Bone marrow (tissue), 2 donors: Measurements from ENCODE around the gene RTN4IP1.
"Not testable (repeated sequence)": the region's sequence is repeated elsewhere in the genome, so short reads cannot be mapped to it uniquely, and the experiment has no call there.

Experiments used
- DNase-seq, 2 donors: peaks; one replicate each; lab custom pipeline; 2025; lab: John Stamatoyannopoulos, UW

RTN4IP1 gene

GRCh38 chr6:106627760-106628159 lies 1.5 kb downstream of the RTN4IP1 start:
- not testable (repeated sequence) for DNase-seq

GRCh38 chr6:106626485-106626884 lies 2.8 kb downstream of the RTN4IP1 start:
- no peak for DNase-seq

GRCh38 chr6:106623039-106623438 lies 6.3 kb downstream of the RTN4IP1 start:
- no peak for DNase-seq

GRCh38 chr6:106622412-106622811 lies 6.9 kb downstream of the RTN4IP1 start:
- DNase-seq: no peak

- no peak for DNase-seq
Measured at GRCh38 chr6:106620931-106621672, 8.2 kb downstream of the RTN4IP1 start.

- DNase-seq: no peak
Measured at GRCh38 chr6:106619223-106619622, 10.1 kb downstream of the RTN4IP1 start.

GRCh38 chr6:106618324-106618723 lies 11.0 kb downstream of the RTN4IP1 start:
- DNase-seq: no peak

GRCh38 chr6:106617857-106618256 lies 11.4 kb downstream of the RTN4IP1 start:
- no peak for DNase-seq

- no peak for DNase-seq
Measured at GRCh38 chr6:106617302-106617701, 12.0 kb downstream of the RTN4IP1 start.

GRCh38 chr6:106614592-106615257 lies 14.6 kb downstream of the RTN4IP1 start:
- DNase-seq: no peak

GRCh38 chr6:106614166-106614565 lies 15.1 kb downstream of the RTN4IP1 start:
- no peak for DNase-seq

- no peak for DNase-seq
Measured at GRCh38 chr6:106613590-106613989, 15.7 kb downstream of the RTN4IP1 start.

- DNase-seq: no peak
Measured at GRCh38 chr6:106612671-106613416, 16.5 kb downstream of the RTN4IP1 start.

- DNase-seq: no peak
Measured at GRCh38 chr6:106611030-106611429, 18.3 kb downstream of the RTN4IP1 start.

GRCh38 chr6:106609699-106610098 lies 19.6 kb downstream of the RTN4IP1 start:
- DNase-seq: peak in 1 of 2 donors; percentile 15

GRCh38 chr6:106608080-106608668 lies 21.1 kb downstream of the RTN4IP1 start:
- DNase-seq: peak in 1 of 2 donors; percentile 73

GRCh38 chr6:106600329-106600728 lies 29.0 kb downstream of the RTN4IP1 start:
- DNase-seq: no peak

GRCh38 chr6:106599440-106599839 lies 29.9 kb downstream of the RTN4IP1 start:
- DNase-seq: no peak

- no peak for DNase-seq
Measured at GRCh38 chr6:106591111-106591825, 38.0 kb downstream of the RTN4IP1 start.

GRCh38 chr6:106588937-106589336 lies 40.4 kb downstream of the RTN4IP1 start:
- DNase-seq: not testable (repeated sequence)

- DNase-seq: no peak
Measured at GRCh38 chr6:106586815-106587415, 42.4 kb downstream of the RTN4IP1 start.
